RWPE2 (cell line): ENCODE measurements around the gene DNASE1L1.
"Not testable (repeated sequence)": the region's sequence is repeated elsewhere in the genome, so short reads cannot be mapped to it uniquely, and the experiment has no call there.

Experiments
- ATAC-seq: fragments of 200-7000 bp; cut with Tn5 transposase; 3 replicates; pipeline ENCODE4 v1.9.1; 2021; ENCODE audit warnings: low read depth
- DNase-seq: peaks from one replicate; pipeline ENCODE4 v3.0.0-alpha.2; 2020; ENCODE audit warnings: low spot score
- H3K27ac ChIP-seq: fragments of 450-650 bp; 2 replicates; pipeline ENCODE4 v1.5.1; 2017; ENCODE audit warnings: mild to moderate bottlenecking; ENCODE audit not compliant: poor library complexity, severe bottlenecking
- H3K27me3 ChIP-seq: fragments of 250-450 bp; sonication (Bioruptor Pico); 2 replicates; pipeline ENCODE4 v1.5.1; 2021; ENCODE audit warnings: mild to moderate bottlenecking, moderate library complexity; ENCODE audit not compliant: insufficient read depth, poor library complexity, severe bottlenecking
- H3K36me3 ChIP-seq: fragments of 250-450 bp; sonication (Bioruptor Pico); 2 replicates; pipeline ENCODE4 v1.5.1; 2020; ENCODE audit warnings: low read depth, mild to moderate bottlenecking, moderate library complexity
- H3K4me1 ChIP-seq: fragments of 250-450 bp; sonication (Bioruptor Pico); 2 replicates; pipeline ENCODE4 v1.5.1; 2021; ENCODE audit warnings: mild to moderate bottlenecking, moderate library complexity; ENCODE audit not compliant: insufficient read depth, poor library complexity, severe bottlenecking
- H3K4me3 ChIP-seq: fragments of 250-450 bp; sonication (Bioruptor Pico); 2 replicates; pipeline ENCODE4 v1.5.1; 2021; ENCODE audit warnings: mild to moderate bottlenecking, moderate library complexity; ENCODE audit not compliant: severe bottlenecking
- H3K9me3 ChIP-seq: fragments of 250-450 bp; sonication (Bioruptor Pico); 2 replicates; pipeline ENCODE4 v1.5.1; 2021; ENCODE audit warnings: mild to moderate bottlenecking, moderate library complexity; ENCODE audit not compliant: severe bottlenecking
- CTCF ChIP-seq: fragments of 450-650 bp; IDR thresholded peaks from one replicate; pipeline ENCODE4 v1.5.1; 2017; ENCODE audit warnings: mild to moderate bottlenecking, moderate library complexity; ENCODE audit not compliant: poor library complexity, severe bottlenecking

DNASE1L1 gene

GRCh38 chrX:154399527-154400368, 9.3 kb downstream of the DNASE1L1 start:
- no peak for ATAC-seq
- no peak for TF ChIP-seq CTCF
- H3K4me1 ChIP-seq = no peaks in the 10 kb centered on the region
- no peaks in the 10 kb centered on the region for H3K9me3 ChIP-seq
- H3K4me3 ChIP-seq = peak overlapping the region; percentile 60
- H3K27me3 ChIP-seq = no peaks in the 10 kb centered on the region
- no peak for DNase-seq
- peaks cover 38% of the 10 kb centered on the region for H3K36me3 ChIP-seq
- peak overlapping the region; percentile 93 for H3K27ac ChIP-seq

- no peaks in the 10 kb centered on the region for H3K9me3 ChIP-seq
- peak overlapping the region; percentile 60 for H3K4me3 ChIP-seq
- DNase-seq (no peak), ATAC-seq (no peak)
- TF ChIP-seq CTCF = peak; percentile 76
- H3K27ac ChIP-seq = peak overlapping the region; percentile 93
- H3K36me3 ChIP-seq = peaks cover 38% of the 10 kb centered on the region
- H3K27me3 ChIP-seq = no peaks in the 10 kb centered on the region
- no peaks in the 10 kb centered on the region for H3K4me1 ChIP-seq
These were observed 10.2 kb downstream of the DNASE1L1 start for GRCh38 chrX:154398668-154399526.

- DNase-seq (peak; percentile 93), ATAC-seq (peak; percentile 49)
- Histone ChIP-seq H3K4me1 (no peaks in the 10 kb centered on the region), H3K4me3 (peak within 1 kb of the TSS; percentile 60), H3K27me3 (no peaks in the 10 kb centered on the region), H3K9me3 (no peaks in the 10 kb centered on the region), H3K36me3 (peaks cover 35% of the 10 kb centered on the region), H3K27ac (peak within 1 kb of the TSS; percentile 93)
- no peak for TF ChIP-seq CTCF
These were observed 11.0 kb downstream of the DNASE1L1 start, which contains the start of gene RPL10 for GRCh38 chrX:154397888-154398667. RPL10 (plus strand) TSS chrX:154398377; CDS start chrX:154398520, 143 bp downstream.

GRCh38 chrX:154396973-154397887, 11.8 kb downstream of the DNASE1L1 start:
- no peak for DNase-seq
- no peak for TF ChIP-seq CTCF
- Histone ChIP-seq H3K27me3 (no peaks in the 10 kb centered on the region), H3K27ac (peak overlapping the region; percentile 93), H3K9me3 (no peaks in the 10 kb centered on the region), H3K36me3 (peaks cover 35% of the 10 kb centered on the region), H3K4me3 (peak overlapping the region; percentile 60), H3K4me1 (no peaks in the 10 kb centered on the region)
- ATAC-seq = peak; percentile 63

- DNase-seq, H3K4me3 ChIP-seq, H3K27me3 ChIP-seq, H3K9me3 ChIP-seq, ATAC-seq, H3K4me1 ChIP-seq: not testable (repeated sequence)
- Histone ChIP-seq H3K27ac (peak overlapping the region; percentile 93), H3K36me3 (peaks cover 31% of the 10 kb centered on the region)
These were observed 12.7 kb downstream of the DNASE1L1 start for GRCh38 chrX:154396363-154396762.

- H3K27ac ChIP-seq, H3K27me3 ChIP-seq, H3K36me3 ChIP-seq, H3K4me1 ChIP-seq, DNase-seq, H3K4me3 ChIP-seq, H3K9me3 ChIP-seq: not testable (repeated sequence)
- ATAC-seq = peak; percentile 73
These were observed 19.0 kb downstream of the DNASE1L1 start for GRCh38 chrX:154389812-154390747.
